Hepatocyte (in vitro differentiated cells): ENCODE measurements around the gene RNASEH2A.

Experiments
- CTCF ChIP-seq: fragments of 200-600 bp; sonication (generic); IDR thresholded peaks from 2 replicates; pipeline ENCODE4 v1.5.1; 2016; ENCODE audit warnings: antibody characterized with exemption, mild to moderate bottlenecking; ENCODE audit not compliant: poor library complexity
- EZH2 ChIP-seq: fragments of 200-600 bp; sonication (generic); IDR thresholded peaks from 2 replicates; pipeline ENCODE4 v1.6.1; 2016; ENCODE audit warnings: antibody characterized with exemption, mild to moderate bottlenecking, borderline replicate concordance

DNA sequence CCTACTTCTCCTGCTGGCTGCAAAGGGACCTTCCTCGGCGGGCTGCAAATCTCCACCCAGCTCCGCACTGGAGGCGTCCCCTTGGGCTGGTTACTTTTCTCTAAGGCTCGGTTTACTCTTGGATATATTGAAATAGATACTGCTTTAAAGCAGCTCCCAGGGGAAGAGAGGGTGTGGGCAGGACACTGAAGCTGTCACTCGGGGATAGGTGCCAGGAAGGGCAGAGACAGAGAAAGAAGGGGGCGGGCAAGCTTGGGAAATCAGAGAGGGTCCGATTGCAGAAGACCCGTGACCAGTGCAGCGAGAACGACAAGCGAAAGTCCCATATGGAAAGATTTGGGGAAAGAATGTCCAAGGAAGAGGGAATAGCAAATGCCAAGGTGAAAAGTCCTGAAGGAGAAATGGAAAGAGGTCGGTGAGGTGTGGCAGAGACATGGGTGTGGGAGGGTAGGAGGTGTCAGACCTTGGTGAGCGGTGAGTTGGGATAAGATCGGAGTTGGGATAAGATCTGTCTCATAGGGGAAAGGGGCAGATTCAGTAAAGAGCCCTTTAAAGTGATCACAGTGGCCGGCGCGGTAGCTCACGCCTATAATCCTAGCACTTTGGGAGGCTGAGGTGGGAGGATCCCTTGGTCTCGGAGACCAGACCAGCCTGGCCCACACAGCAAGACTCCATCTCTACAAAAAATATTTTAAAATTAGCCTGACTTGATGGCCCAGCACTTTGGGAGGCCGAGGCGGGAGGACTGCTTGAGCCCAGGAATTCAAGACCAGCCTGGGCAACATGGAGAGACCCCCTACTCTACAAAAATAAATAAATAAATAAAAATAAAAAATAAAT lies 3.9 kb upstream of the RNASEH2A start:
- TF ChIP-seq CTCF = no peak
- TF ChIP-seq EZH2 = no peak
